ENCODE results near the gene DUSP6. TPM values are rescaled to one million over a fixed set of nuclear protein-coding genes. Genes with fewer than 3 reads are reported as not detected.

Gene DUSP6
- total and polyA plus RNA-seq, 2 of the 13 experiments (the other 11 are each of a cell fraction or from before 2014, with no cell fraction given), result 40.9 to 161 TPM

GRCh38 chr12:89348894-89349699 is 3.2 kb downstream of the DUSP6 start (continued):
- no peak for TF ChIP-seq TFE3 (CRISPR knock-in tag; IDR thresholded peaks at IDR 0.05)
- TF ChIP-seq NCOA1 (CRISPR knock-in tag; IDR thresholded peaks at IDR 0.05), result no peak
- TF ChIP-seq SMARCC2 (IDR thresholded peaks at IDR 0.05), result no peak
- no peak for TF ChIP-seq CEBPB (IDR thresholded peaks at IDR 0.05; ENCODE audit: borderline replicate concordance, low read depth, low read length)
- no peak for TF ChIP-seq JUNB (CRISPR knock-in tag; IDR thresholded peaks at IDR 0.05; ENCODE audit: borderline replicate concordance)
- no peak for TF ChIP-seq ZNF234 (CRISPR knock-in tag; conservative IDR thresholded peaks at IDR 0.05)
- no peak for TF ChIP-seq ZNF276 (CRISPR knock-in tag; IDR thresholded peaks at IDR 0.05; ENCODE audit: low read depth)
- no peak for TF ChIP-seq RFX1 (IDR thresholded peaks at IDR 0.05)
- no peak for TF ChIP-seq SRSF9 (IDR thresholded peaks at IDR 0.05; ENCODE audit: borderline replicate concordance, insufficient read depth, low read depth, low read length, poor library complexity, severe bottlenecking)
- TF ChIP-seq ZNF180 (CRISPR knock-in tag; IDR thresholded peaks at IDR 0.05; ENCODE audit: borderline replicate concordance, low read depth), result no peak
- TF ChIP-seq ZFAT (CRISPR knock-in tag; conservative IDR thresholded peaks at IDR 0.05), result no peak
- TF ChIP-seq ZFP91 (CRISPR knock-in tag; IDR thresholded peaks at IDR 0.05; ENCODE audit: borderline replicate concordance), result 0 out of 2 replicates have a peak, but pooled peaks have one; percentile 16
- TF ChIP-seq FOXK2 (IDR thresholded peaks at IDR 0.05), result no peak
- no peak for TF ChIP-seq MEF2D (CRISPR knock-in tag; IDR thresholded peaks at IDR 0.05)
- no peak for TF ChIP-seq ZBTB25 (CRISPR knock-in tag; IDR thresholded peaks at IDR 0.05)
- TF ChIP-seq MAFG (CRISPR knock-in tag; IDR thresholded peaks at IDR 0.05), result no peak
- no peak for TF ChIP-seq ZNF24 (IDR thresholded peaks at IDR 0.05)
- TF ChIP-seq KDM2A (CRISPR knock-in tag; IDR thresholded peaks at IDR 0.05; ENCODE audit: borderline replicate concordance, low read depth), result no peak
- TF ChIP-seq ZNF800 (CRISPR knock-in tag; IDR thresholded peaks at IDR 0.05), result 0 out of 2 replicates have a peak, but pooled peaks have one; percentile 14
